ENCODE data around the gene PCED1A. TPM values are rescaled to one million over a fixed set of nuclear protein-coding genes. Genes with fewer than 3 reads are reported as not detected.
A peak's percentile ranks its signal among the peaks of the same experiment; 100 is the strongest.

The PCED1A gene
- total and polyA plus RNA-seq, 9 of the 15 experiments (the other 6 are each of a cell fraction or from before 2014, with no cell fraction given): 1.5 to 11.5 (median 5.9) TPM

GRCh38 chr20:2872459-2873009 lies 32.1 kb upstream of the PCED1A start (continued):
- TF ChIP-seq ZBTB11 (CRISPR knock-in tag; IDR thresholded peaks at IDR 0.05): 0 out of 6 replicates have a peak, but pooled peaks of 1 of the 3 experiments have one; percentile 46
- TF ChIP-seq ZSCAN32 (CRISPR knock-in tag; IDR thresholded peaks at IDR 0.05): no peak
- TF ChIP-seq, protein P1, sequence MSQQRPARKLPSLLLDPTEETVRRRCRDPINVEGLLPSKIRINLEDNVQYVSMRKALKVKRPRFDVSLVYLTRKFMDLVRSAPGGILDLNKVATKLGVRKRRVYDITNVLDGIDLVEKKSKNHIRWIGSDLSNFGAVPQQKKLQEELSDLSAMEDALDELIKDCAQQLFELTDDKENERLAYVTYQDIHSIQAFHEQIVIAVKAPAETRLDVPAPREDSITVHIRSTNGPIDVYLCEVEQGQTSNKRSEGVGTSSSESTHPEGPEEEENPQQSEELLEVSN (IDR thresholded peaks at IDR 0.05; ENCODE audit: borderline replicate concordance in 1 of 2, extremely low read depth in 1 of 2, insufficient read depth in 1 of 2, insufficient read length in 1 of 2, low read depth in 1 of 2, low read length in 1 of 2, poor library complexity in 1 of 2, severe bottlenecking in 1 of 2): peak; percentile 69 to 85
- peak; percentile 44; the same call in 1 of the 2 replicates for TF ChIP-seq ZNF431 (CRISPR knock-in tag; IDR thresholded peaks at IDR 0.05)
- no peak for TF ChIP-seq TCFL5 (CRISPR knock-in tag; conservative IDR thresholded peaks at IDR 0.05)
- TF ChIP-seq ZNF668 (CRISPR knock-in tag; IDR thresholded peaks at IDR 0.05): no peak
- TF ChIP-seq RBFOX2 (IDR thresholded peaks at IDR 0.05; ENCODE audit: low read depth, low read length): peak; percentile 71
- TF ChIP-seq, protein P2, sequence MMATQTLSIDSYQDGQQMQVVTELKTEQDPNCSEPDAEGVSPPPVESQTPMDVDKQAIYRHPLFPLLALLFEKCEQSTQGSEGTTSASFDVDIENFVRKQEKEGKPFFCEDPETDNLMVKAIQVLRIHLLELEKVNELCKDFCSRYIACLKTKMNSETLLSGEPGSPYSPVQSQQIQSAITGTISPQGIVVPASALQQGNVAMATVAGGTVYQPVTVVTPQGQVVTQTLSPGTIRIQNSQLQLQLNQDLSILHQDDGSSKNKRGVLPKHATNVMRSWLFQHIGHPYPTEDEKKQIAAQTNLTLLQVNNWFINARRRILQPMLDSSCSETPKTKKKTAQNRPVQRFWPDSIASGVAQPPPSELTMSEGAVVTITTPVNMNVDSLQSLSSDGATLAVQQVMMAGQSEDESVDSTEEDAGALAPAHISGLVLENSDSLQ (IDR thresholded peaks at IDR 0.05): peak; percentile 24; the same call in 1 of the 2 replicates
- 0 out of 2 replicates have a peak, but pooled peaks have one; percentile 24 for TF ChIP-seq CEBPG (CRISPR knock-in tag; IDR thresholded peaks at IDR 0.05)
- no peak for TF ChIP-seq CEBPG (tag; conservative IDR thresholded peaks at IDR 0.05 in 1 of 2, IDR thresholded peaks at IDR 0.05 in 1 of 2)
- no peak for TF ChIP-seq ZNF41 (CRISPR knock-in tag; conservative IDR thresholded peaks at IDR 0.05)
- peak; percentile 53; the same call in 1 of the 2 replicates for TF ChIP-seq SMAD4 (CRISPR knock-in tag; conservative IDR thresholded peaks at IDR 0.05)
- no peak for TF ChIP-seq U2AF2 (optimal IDR thresholded peaks at IDR 0.05; ENCODE audit: low read depth, low read length)
- TF ChIP-seq EZH2 (IDR thresholded peaks at IDR 0.05; ENCODE audit: borderline replicate concordance, low read depth, low read length): no peak
- no peak for TF ChIP-seq RREB1 (CRISPR knock-in tag; IDR thresholded peaks at IDR 0.05)
